PC-9 (cell line): ENCODE results near the gene IL3. TPM values are rescaled to one million over a fixed set of nuclear protein-coding genes. Genes with fewer than 3 reads are reported as not detected.

Source experiments
- BruUV-seq: library from RNA; stranded (reverse); fragments of 400-500 nt; replicated peaks from 2 replicates; lab custom pipeline; 2021; lab: Mats Ljungman, UMichigan
- CTCF ChIA-PET: fragments of 300-600 bp; sonication (Branson Sonifier 250); formaldehyde crosslinking; loops from one replicate; lab custom pipeline; 2022; ENCODE audit warnings: antibody characterized with exemption; lab: Charles Lee
- POLR2A ChIA-PET: fragments of 300-600 bp; sonication (Branson Sonifier 250); formaldehyde crosslinking; loops from one replicate; lab custom pipeline; 2022; ENCODE audit warnings: antibody characterized with exemption; ENCODE audit not compliant: unreplicated experiment; lab: Charles Lee
- DNase-seq, 2 experiments: peaks; one replicate each; pipeline versions ENCODE4 v3.0.0 to v3.0.0-alpha.2; 2015 to 2022; ENCODE audit warnings: mixed read lengths in 1 of 2
- H2AFZ ChIP-seq: fragments of 200-600 bp; sonication (generic); 2 replicates; pipeline ENCODE4 v1.8.1; 2017; ENCODE audit warnings: antibody characterized with exemption
- H3F3A ChIP-seq: fragments of 200-600 bp; sonication (generic); 2 replicates; pipeline ENCODE4 v1.8.1; 2017; ENCODE audit warnings: antibody characterized with exemption, mild to moderate bottlenecking, low read depth; ENCODE audit not compliant: insufficient read depth
- H3K27ac ChIP-seq: fragments of 200-600 bp; sonication (generic); 2 replicates; pipeline ENCODE4 v1.6.1; 2016; ENCODE audit warnings: mixed run types
- H3K27me3 ChIP-seq: fragments of 200-600 bp; sonication (generic); 2 replicates; pipeline ENCODE4 v1.6.1; 2016; ENCODE audit warnings: low read depth, mixed run types; ENCODE audit not compliant: insufficient read depth
- H3K36me3 ChIP-seq: fragments of 200-600 bp; sonication (generic); 2 replicates; pipeline ENCODE4 v1.6.1; 2016; ENCODE audit warnings: low read depth, mixed run types
- H3K4me1 ChIP-seq: fragments of 200-600 bp; sonication (generic); replicated peaks from 2 replicates; pipeline ENCODE4 v1.6.1; 2016; ENCODE audit warnings: mixed run types; ENCODE audit not compliant: insufficient read depth
- H3K4me2 ChIP-seq: fragments of 200-600 bp; sonication (generic); 2 replicates; pipeline ENCODE4 v1.6.1; 2017; ENCODE audit warnings: mixed run types
- H3K4me3 ChIP-seq: fragments of 200-600 bp; sonication (generic); 2 replicates; pipeline ENCODE4 v1.6.1; 2016; ENCODE audit warnings: mixed run types
- H3K79me2 ChIP-seq: fragments of 200-600 bp; sonication (generic); 2 replicates; pipeline ENCODE4 v1.6.1; 2017; ENCODE audit warnings: low read depth, mixed run types
- H3K9me2 ChIP-seq: fragments of 200-600 bp; sonication (generic); 2 replicates; pipeline ENCODE4 v1.8.1; 2017; ENCODE audit warnings: mild to moderate bottlenecking; ENCODE audit not compliant: insufficient read depth
- H3K9me3 ChIP-seq: fragments of 200-600 bp; sonication (generic); 2 replicates; pipeline ENCODE4 v1.8.1; 2016; ENCODE audit warnings: low read depth; ENCODE audit not compliant: insufficient read depth
- H4K20me1 ChIP-seq: fragments of 200-600 bp; sonication (generic); 2 replicates; pipeline ENCODE4 v1.8.1; 2017; ENCODE audit not compliant: insufficient read depth
- EZH2 ChIP-seq: fragments of 200-600 bp; sonication (generic); IDR thresholded peaks from 2 replicates; pipeline ENCODE4 v1.8.0; 2017; ENCODE audit warnings: antibody characterized with exemption, low read depth
- intact Hi-C: fragments of 100-400 bp; cut with micrococcal nuclease; formaldehyde crosslinking; loops from one replicate; pipeline ENCODE4 v1.10.0; 2022; ENCODE audit not compliant: unreplicated experiment
- total RNA-seq: library from RNA; stranded (reverse); gene quantifications from 2 replicates; pipeline ENCODE4 v1.2.3, GENCODE V29; 2021
- TF ChIP-seq, protein P1 (sequence below): fragments of 200-600 bp; sonication (generic); conservative IDR thresholded peaks from 2 replicates; pipeline ENCODE4 v1.6.1; 2017; ENCODE audit warnings: mixed run types, antibody characterized with exemption, mild to moderate bottlenecking, moderate library complexity

Gene IL3
- total RNA-seq, 1 experiment from 2014 or later = not detected

DNA sequence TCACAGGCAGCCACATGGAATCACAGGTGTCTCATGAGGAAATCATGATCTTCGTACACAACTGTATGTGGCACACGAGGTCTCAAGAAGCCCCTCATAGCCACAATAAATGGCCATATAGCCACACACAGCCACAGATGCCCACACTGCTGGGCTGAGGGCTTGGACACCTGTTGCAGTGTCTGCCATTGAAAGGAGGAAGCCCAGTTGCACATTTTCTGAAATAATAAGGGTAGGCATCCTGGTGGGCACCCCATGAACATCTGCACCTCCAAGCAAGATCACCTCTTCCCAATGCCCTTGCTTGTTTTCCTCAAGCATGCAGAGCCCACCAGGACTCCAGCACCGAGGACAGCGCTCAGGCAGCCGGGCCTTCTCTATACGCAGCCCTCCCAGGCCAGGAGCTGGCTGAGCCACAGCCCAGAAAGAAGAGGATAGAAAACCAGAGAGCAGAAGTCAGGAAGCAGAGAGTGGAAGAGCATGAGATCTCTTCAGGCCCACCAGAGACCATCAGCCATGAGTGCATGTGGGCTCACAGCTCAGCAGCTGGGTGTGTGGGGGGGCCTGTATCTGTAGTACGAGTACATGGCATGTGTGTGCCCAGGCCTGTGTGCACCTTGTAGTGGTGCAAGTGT lies 48.0 kb upstream of the IL3 start:
- Histone ChIP-seq H3K9me3 (no peaks in the 10 kb centered on the region), H3K4me3 (no peak overlapping the region), H3K4me2 (peak overlapping the region; percentile 66; the same call in 1 of the 2 replicates), H3K4me1 (no peaks in the 10 kb centered on the region), H3K27ac (no peak overlapping the region), H3F3A (no peaks in the 10 kb centered on the region), H4K20me1 (no peaks in the 10 kb centered on the region), H3K79me2 (no peaks in the 10 kb centered on the region), H3K9me2 (no peaks in the 10 kb centered on the region), H3K27me3 (peaks cover 63% of the 10 kb centered on the region), H2AFZ (no peak overlapping the region; the same call in 1 of the 2 replicates), H3K36me3 (no peaks in the 10 kb centered on the region)
- ChIA-PET CTCF (no interaction called here), POLR2A (no interaction called here)
- BruUV-seq = no TSS peak
- intact Hi-C loops = no loop called here
- DNase-seq = no peak
- TF ChIP-seq, protein P1, sequence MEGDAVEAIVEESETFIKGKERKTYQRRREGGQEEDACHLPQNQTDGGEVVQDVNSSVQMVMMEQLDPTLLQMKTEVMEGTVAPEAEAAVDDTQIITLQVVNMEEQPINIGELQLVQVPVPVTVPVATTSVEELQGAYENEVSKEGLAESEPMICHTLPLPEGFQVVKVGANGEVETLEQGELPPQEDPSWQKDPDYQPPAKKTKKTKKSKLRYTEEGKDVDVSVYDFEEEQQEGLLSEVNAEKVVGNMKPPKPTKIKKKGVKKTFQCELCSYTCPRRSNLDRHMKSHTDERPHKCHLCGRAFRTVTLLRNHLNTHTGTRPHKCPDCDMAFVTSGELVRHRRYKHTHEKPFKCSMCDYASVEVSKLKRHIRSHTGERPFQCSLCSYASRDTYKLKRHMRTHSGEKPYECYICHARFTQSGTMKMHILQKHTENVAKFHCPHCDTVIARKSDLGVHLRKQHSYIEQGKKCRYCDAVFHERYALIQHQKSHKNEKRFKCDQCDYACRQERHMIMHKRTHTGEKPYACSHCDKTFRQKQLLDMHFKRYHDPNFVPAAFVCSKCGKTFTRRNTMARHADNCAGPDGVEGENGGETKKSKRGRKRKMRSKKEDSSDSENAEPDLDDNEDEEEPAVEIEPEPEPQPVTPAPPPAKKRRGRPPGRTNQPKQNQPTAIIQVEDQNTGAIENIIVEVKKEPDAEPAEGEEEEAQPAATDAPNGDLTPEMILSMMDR = no peak
- TF ChIP-seq EZH2 = no peak

DNA sequence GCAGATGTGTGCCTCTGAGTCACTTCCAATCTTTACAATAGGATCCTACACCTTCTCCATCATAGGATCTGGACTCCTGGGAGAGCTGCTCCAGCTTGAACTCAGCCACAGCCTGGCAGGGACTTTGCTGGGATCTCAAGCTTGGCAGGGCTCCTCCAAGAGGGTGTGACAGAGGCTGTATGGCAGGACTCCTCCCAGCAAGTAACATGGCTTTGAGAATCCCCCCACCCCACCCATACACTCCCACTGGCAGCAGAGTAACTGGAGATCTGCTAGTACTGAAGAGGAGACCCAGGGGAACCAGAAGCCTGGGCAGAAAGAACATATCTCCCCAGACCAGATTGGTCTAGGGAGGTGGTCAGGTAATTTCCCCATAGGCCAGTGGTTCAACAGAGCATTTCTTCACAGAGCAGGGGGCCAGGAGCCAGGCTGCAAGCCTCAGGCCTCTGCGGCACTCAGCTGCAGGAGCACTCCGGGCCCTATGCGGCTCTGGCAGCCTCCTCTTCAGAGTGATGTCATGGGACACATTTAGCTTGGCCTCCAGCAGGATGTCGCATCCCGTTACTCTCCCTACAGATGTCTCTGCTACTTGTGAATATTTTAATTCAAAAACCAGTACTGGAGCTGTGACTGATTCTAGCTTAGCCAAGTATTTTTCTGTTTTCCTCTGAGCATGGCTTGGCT lies 47.3 kb upstream of the IL3 start:
- Histone ChIP-seq H3K4me2 (no peak overlapping the region), H3K4me3 (no peak overlapping the region), H3K9me3 (no peaks in the 10 kb centered on the region), H3K4me1 (no peaks in the 10 kb centered on the region), H4K20me1 (no peaks in the 10 kb centered on the region), H3F3A (no peaks in the 10 kb centered on the region), H3K36me3 (no peaks in the 10 kb centered on the region), H3K9me2 (no peaks in the 10 kb centered on the region), H2AFZ (no peak overlapping the region), H3K79me2 (no peaks in the 10 kb centered on the region), H3K27ac (no peak overlapping the region), H3K27me3 (peaks cover 69% of the 10 kb centered on the region)
- TF ChIP-seq, protein P1 = no peak
- no peak for TF ChIP-seq EZH2
- intact Hi-C loops = no loop called here
- CTCF ChIA-PET = no interaction called here
- DNase-seq = no peak
- POLR2A ChIA-PET = no interaction called here
- no TSS peak for BruUV-seq

DNA sequence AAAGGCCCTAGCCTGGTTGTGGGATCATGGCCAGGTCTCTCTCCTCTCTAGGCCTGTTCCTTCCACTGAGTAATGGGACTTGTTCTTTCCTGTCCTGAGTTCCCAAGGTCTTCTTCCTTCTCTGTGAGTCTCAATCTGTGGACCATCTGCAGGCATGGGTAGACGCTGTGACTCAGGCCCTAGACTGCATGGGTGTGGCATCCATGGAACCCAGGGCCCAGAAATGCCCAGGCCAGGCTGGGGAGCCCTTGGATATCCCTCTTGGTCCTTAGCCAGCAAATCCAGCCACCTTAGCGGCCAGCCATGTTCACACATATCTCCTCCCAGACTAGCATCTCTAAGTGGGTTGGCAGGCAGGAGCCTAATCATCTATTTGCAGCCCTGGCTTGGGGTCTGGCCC lies 46.7 kb upstream of the IL3 start:
- Histone ChIP-seq H3K27me3 (peaks cover 75% of the 10 kb centered on the region), H3K4me3 (no peak overlapping the region), H3K79me2 (no peaks in the 10 kb centered on the region), H3K9me2 (no peaks in the 10 kb centered on the region), H3F3A (no peaks in the 10 kb centered on the region), H4K20me1 (no peaks in the 10 kb centered on the region), H3K9me3 (no peaks in the 10 kb centered on the region), H2AFZ (no peak overlapping the region), H3K27ac (no peak overlapping the region), H3K4me1 (no peaks in the 10 kb centered on the region), H3K36me3 (no peaks in the 10 kb centered on the region), H3K4me2 (no peak overlapping the region)
- DNase-seq = no peak
- ChIA-PET CTCF (no interaction called here), POLR2A (no interaction called here)
- no peak for TF ChIP-seq EZH2
- TF ChIP-seq, protein P1 = no peak
- BruUV-seq = no TSS peak
- intact Hi-C loops = no loop called here
